HG02884 (cell line): ENCODE measurements around the gene MR1.

Source experiments
- ATAC-seq: cut with Tn5 transposase; IDR thresholded peaks from one replicate; pipeline ENCODE4 v1.9.1; 2021; ENCODE audit warnings: mild to moderate bottlenecking, moderate library complexity; ENCODE audit not compliant: unreplicated experiment

The MR1 gene

DNA sequence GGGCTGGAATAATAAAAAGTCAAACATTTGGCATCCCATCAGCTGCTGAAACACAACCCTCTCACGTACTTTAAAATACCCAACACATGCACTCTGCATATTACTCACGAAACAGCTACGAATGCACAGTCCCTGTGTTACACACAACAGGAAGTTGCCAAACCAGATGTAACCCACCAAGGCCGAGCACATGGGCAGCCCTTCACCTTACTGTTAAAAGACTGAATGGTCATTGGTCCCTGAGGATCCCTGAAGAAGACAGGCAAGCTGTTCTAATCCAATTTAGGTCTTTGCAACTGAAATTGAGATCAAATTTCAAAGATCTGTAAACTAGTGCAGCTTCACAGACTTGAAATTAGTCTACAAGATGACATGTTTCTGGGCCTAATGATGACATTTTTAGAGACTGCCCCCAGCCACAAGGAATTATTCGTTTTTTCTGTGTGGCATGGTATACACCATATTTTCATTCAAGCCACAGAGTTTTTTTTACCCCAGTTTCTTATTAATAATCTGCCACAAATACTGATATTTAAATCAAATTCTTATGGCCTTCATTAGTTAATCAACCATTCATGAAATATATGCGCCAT is 29.1 kb downstream of the MR1 start:
- ATAC-seq = peak; percentile 75

DNA sequence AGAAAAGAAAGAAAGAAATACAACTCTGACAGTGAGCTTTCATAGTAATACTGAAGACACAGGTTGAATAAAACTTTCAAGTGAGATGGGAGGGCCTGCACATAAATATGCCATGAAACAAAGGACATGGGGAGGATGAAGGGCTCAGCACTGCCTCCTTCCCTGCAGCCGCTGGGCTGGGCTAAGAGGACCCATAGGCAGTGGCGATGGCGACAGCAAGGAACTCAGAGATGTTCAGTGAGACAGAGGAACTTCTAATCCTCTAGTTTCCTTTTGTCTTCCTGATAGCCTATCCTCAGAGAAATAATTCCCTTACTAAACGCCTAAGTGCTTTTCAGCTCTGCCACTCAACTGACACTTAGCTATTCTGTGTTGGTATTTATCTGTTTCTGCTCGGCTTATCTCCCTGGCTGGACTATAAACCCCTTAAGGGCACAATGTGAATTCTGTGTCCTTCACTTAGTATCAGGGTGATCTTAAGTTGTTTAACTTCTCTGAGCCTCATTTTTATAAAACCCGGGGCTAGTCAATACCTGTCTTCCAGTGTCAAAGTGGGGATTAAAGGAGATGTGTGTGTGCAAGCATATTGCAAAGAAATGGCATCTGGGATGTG is 30.3 kb downstream of the MR1 start:
- no peak for ATAC-seq

DNA sequence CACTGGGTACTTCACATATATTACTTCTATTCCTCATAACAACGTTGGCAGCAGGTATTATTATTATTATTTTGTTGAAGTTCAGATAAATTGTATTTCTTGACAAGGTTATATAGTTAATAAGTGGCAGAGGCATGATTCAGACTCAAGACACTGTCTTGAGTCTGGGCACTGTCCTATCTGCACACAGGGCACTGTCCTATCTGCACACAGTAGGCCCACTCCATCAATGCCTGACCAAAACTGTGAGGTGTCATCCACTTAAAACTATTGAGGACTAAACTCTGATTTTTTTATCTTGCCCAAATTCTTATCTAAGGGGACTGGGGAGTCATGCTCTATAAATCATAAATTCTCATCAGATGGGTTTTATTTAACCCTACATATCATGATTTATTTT is 30.9 kb downstream of the MR1 start:
- no peak for ATAC-seq

DNA sequence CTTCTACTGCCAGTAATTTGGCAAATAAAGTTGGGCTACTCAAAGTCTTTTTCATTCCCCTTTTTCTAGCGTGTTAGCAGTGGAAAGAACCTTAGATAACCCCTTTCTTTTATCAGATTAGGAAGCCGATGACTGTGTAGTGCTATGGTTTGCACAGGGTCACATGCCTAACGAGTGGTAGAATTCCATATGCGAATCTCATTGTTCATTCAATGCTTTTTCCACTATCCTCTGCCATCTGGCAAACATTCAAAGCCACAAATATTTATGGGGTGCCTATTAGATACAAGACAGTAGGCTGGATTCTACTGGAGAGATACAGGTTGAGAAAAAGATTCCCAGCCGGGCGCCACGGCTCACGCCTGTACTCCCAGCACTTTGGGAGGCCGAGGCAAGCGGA is 39.9 kb downstream of the MR1 start:
- no peak for ATAC-seq

DNA sequence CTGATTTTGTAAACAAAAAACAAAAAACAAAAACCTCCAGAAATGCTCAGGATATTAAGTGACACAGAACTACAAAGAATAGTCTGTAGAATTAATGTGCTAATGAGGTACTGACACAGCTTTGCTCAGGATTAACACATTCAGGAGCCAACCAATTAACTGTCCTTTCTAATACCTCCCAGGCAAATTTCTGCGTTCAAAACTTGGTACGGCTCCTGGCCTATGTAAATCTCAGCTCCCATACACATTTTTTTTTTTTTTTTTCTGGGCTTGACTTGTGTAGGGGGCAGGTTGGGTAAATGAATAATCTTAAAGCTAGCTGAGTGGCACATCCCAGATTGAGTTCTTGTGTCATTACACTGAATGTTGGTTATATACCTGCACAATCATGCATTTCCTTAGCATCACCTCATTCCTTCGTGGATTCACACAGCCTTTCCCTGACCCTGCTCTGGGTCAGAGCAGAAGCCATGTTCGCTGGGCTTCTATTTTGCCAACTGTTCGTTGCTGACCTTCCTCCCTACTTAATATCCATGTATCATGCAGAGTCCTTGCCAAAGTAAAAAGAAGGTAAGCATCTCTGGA is 42.1 kb downstream of the MR1 start:
- ATAC-seq = no peak

DNA sequence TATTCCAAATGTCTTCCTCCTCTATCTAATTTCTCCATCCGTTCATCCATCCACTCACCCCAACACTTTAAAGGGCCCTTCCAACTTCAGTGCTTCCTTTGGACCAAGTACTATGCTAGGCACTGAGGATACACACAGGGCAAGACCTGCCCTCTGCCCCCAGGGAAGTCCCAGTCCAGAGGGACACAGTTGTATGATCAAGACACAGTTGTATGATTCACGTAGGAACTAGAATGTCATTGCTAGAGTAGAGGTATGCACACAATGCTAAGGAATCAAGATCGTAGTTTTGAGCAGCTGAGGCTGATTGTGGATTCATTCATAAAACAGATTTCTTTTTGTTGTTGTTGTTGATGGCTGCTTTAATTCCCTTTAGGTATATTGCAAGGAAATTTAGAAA is 43.1 kb downstream of the MR1 start:
- no peak for ATAC-seq

DNA sequence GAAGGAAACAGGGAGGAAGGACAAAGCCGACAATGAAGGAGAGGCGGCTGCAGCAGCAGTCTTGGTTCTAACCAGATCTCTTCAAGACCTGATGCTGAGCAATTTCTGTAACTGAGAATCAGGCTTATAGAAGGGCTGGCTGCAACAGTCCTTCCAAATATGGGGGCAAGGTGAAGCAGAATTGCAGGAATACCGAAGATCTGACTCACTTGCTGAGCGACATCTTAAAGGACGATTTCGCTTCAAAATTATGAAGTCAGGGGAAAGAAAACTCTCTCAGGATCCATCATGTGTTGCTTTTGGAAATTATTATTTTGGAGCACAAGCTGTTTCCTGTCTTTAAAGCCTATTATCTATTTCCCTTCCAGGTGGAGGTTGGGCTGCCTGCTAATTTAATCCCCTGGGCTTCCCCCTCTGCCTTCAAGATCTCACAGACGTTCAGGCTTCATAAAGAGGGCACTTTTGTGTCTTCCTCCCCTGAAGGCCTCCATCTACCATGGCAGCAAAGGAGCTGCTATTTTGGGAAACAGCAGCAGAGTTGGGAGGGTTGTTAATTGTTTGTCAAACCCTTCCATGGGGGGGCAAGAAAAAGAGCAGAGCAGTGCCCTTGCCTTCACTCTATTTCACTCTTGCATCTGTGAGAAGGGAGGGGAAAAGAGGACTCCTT is 43.9 kb downstream of the MR1 start:
- ATAC-seq = no peak

DNA sequence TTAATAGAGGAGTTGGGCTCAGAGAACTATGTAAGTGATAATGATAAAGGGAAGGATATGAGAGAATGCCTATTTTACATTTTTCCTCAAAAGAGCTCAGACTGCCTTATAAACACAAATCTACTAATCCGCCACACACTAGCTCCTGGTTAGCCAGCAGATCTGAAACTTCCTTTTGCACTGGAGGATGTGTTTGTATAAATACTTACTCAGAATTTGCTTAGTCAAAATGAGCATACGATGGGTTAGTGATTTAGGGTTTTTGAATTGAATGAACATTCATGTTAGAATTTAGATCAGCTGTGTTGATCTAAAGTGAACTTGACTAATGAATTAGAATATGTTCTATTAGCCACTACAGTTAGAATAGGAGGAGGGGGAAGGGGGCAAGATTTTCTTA is 45.6 kb downstream of the MR1 start:
- no peak for ATAC-seq

DNA sequence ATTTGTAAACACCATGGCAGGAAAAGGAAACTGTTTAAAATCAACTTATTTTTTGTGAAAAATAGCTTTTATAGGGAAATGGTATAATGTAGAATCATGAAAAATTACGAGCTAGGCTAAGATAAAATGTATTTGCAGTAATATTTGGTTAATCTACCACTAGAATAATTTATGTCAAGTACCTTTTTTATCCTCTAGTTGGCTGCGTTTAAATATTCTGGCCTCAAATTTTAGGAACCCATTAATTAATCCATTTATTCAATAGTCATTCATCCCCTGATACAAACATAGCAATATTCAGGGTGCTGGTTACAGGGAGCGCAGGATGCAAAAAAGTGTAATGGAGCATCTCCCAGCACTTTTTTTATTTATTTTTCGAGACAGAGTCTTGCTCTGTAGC is 46.1 kb downstream of the MR1 start:
- no peak for ATAC-seq

DNA sequence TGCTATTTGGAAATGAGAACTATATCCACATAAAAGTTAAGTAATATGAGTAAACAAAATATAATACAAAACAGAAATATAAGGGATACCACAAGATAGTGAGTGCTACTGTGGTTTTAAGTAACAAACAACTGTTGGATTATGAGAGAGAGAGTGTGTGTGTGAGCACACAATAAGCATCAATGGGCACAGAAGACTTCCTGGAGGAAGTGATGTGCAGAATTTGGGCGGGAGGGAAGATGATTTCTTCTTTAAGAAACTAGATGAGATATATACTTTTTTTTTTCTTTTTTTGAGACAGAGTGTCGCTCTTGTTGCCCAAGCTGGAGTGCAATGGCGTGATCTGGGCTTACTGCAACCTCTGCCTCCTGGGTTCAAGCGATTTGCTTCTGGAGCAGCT is 46.8 kb downstream of the MR1 start:
- ATAC-seq = no peak

DNA sequence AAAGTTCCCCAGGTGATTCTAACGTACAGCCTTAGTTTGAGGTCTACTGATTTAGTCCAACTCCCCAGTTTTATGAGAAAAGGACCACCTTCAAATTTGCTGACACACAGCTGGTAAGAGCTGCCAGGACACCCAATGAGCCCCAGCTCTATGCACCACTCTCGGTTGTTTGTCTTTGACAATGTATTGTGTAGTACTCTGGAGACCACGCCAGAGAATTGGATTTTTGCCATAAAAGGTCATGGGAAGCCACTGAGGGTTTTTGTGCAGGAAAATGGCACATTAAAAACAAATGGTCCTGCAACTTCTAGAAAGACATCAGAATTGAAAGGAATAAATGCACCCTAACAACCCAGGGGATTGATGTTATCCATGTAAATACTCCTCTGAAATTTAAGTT is 47.6 kb downstream of the MR1 start:
- no peak for ATAC-seq

DNA sequence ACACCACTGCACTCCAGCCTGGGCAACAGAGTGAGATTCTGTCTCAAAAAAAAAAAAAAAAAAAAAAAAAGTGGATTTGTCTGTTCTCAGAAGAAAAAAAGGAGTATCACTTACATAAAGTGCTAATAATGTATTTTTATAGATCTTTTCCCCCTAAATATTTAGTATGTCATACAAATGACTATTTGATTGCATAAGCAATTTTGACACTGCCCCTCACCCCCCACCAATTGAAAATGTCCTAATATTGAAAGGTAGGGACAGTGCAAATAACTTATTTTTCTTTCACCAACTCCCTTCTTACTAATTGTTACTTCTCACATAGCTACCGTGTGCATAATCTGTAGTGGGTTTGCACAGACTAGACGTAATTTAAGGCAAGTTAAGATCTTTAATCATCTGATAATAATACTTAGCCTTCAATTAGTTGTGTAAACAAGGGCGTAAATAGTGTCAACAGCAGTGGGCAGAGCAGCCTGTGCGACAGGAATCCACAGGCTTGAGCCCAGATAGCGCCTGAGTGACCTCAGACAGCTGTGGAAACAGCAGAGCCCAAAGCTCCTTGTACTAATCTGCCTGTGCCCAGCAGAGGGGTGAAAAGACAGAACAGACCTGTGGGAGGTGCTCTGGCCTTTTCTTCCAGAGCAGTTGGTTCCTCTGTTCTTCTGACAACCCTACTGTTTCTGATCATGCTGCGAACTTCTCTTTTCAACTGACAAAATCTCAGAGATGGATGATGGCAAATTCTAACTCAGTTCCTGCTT is 50.2 kb downstream of the MR1 start:
- ATAC-seq = peak; percentile 34

DNA sequence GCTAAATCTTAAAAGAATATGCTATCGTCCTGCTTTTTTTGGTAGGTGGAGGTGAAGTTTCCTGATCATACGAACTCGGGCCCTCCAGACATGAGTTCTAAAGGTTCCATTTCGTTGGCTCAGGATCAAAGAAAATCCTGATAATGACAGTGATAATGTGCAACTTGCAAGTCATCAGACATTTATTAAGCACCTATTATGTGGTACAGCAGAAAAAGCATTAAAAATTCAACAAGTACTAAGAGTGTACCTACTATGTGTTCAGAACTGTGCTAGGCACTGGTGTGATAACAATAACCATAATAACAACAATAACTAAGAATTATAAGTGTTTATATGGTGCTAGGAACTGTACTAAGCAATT is 50.8 kb downstream of the MR1 start:
- ATAC-seq = no peak

DNA sequence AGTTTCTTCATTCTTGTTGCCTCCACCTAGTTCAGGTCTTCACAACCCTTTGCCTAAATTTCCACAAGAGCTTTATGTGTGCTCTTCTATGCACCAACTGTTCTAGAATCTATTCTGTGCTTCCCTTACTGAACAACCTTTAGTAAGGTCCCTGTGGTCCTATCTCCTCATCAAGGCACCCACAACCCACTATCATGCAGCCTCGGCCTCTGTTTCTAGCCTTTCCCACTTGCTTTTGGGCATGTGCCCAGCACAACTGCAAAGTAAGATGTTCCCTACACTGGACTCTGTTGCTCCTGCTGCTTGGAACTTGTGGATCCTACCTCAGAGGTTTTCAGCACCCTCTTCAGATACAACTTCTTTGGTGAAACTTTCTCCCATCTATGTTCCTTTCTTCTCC is 52.3 kb downstream of the MR1 start:
- no peak for ATAC-seq

DNA sequence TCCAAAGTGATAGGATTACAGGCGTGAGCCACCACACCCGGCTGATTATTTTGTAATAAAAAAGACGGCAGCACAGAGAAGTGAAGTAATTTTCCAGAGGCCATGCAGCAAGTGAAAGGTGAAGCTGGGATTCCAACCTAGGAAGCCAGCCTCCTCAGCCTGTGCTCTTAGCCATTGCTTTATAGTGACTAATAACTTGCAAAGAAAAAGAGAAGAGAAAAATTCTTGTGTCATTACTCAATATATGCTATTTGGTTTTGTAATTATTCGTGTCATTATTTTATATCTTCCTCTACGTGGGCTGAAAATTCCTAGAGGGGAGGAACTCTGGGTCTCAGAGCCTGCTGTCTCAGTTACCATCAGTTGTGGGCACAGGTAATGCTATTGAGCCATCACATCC is 53.1 kb downstream of the MR1 start:
- no peak for ATAC-seq

DNA sequence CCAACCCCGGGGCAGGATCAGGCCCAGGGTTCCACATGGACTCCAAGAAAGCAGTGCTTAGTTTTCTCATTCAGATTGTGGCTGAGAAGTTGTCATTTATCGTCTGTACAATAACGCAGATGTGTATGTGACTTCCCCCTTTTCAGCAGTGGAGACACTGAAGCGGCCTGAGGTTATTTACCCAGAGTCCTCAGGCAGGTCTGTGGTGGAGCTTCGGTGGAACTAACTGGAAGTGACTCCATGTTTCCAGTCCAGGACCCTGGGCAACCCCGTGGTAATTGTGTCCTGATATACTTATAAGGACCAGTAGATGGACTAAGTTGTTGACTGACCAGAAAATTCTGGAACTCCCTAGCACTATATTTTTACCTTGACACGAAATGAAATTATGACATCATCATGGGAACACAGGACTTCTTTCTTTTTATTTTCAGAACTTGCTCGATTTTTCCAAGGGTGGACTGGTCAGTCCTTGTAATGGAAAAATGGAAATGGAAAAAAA is 53.7 kb downstream of the MR1 start:
- no peak for ATAC-seq

DNA sequence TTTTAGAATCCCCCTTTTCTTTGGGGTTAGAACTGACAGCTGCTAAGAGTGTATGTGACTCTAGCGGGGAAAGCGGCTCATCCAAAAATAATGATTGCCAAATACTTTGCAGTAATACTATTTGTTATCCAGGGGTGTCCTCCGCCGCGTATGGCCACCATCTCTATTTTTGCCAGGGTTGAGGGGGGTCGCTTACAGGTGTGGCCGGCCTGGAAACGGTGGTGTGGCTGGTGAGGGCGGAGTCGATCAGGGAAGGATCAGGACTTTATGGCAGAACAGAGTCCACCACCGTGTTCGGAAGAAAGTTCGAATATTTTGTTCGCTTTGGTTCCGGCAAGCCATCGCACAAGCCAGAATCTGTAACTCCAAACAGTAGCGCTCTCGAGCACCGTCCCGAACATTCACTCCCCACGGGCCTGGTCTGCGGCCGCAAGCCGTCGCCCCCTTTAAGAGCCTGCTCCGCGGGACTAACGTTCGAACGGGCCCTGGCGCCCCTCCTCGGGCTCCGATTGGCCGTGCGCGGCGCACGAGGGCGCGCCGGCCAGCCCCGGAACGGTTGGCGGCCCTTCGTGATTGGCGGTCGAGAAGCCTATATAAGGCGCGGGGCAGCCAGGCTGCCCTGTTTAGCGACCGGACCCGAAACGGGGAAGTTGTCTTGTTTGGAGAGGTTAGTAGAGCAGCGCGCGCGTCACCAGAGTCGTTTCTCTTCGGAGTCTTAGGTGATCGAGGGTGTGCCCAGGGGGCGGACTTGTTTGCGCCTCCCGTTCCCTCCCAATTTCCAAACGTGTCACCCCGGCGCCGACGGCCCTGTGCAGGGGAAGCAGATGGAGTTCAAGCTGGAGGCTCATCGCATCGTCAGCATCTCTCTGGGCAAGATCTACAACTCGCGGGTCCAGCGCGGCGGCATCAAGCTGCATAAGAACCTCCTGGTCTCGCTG is 54.6 kb downstream of the MR1 start, which contains the start of gene IER5:
Gene IER5 (plus strand): TSS at position 622 of the 938 bp plus-strand sequence. CDS start 203 bp downstream, at position 825.
- peak; percentile 62 for ATAC-seq

DNA sequence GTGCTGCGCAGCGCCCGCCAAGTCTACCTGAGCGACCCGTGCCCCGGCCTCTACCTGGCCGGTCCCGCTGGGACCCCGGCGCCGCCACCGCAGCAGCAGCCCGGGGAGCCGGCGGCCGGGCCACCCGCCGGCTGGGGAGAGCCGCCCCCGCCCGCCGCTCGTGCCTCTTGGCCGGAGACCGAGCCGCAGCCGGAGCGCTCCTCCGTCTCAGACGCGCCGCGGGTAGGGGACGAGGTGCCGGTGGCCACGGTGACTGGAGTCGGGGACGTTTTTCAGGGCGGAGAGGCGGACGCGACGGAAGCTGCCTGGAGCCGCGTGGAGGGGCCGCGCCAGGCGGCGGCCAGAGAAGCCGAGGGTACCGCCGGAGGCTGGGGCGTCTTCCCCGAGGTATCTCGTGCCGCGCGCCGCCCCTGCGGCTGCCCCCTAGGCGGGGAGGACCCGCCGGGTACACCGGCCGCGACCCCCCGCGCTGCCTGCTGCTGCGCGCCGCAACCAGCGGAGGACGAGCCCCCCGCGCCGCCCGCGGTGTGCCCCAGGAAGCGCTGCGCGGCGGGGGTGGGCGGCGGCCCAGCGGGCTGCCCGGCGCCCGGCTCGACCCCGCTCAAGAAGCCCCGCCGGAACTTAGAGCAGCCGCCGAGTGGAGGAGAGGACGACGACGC is 55.4 kb downstream of the MR1 start:
- ATAC-seq = peak; percentile 1

DNA sequence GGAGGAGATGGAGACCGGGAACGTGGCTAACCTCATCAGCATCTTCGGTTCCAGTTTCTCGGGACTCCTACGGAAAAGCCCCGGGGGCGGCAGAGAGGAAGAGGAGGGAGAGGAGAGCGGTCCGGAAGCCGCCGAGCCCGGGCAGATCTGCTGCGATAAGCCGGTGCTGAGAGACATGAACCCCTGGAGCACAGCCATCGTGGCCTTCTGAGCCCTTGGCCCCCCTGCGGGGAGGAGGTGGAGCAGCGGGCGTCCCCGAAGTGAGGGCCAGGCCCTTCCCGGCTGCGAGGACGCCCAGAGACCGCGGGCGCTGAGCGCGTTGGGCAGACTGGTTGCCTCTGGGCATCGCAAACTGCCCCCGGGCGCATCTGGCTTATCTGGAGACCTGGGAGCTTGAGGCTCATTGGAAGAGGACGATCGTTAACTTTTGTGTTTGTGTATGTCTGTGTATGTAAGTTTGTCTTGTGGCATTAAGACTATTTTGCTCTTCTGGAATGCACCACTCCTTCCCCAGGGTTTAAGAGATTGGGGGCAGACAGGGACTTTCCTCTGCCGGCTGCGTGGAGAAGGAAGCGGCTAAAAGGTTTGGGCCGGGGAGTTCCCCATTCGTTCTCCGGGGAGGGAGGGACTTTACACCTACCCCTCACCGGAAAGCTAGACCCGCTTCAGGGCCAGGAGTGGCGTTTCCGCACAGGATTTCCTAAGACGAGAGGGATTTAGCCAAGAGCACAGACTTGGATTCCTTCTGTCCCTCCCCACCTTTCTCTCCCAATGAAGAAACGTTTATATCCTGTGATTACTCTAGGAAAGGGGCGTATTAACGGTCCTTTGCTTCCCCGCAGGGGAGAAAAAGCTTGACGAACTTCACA is 56.1 kb downstream of the MR1 start:
- ATAC-seq = peak; percentile 27
